AG09319 (cell line): Measurements from ENCODE around the gene MBD3.
"Not testable (repeated sequence)": the region's sequence is repeated elsewhere in the genome, so short reads cannot be mapped to it uniquely, and the experiment has no call there.

Experiments used
- DNase-seq: peaks from one replicate; pipeline ENCODE4 v3.0.0-alpha.2; 2010; ENCODE audit warnings: low read depth; ENCODE audit errors: extremely low read depth
- TF ChIP-seq, protein P1 (sequence below): IDR thresholded peaks from 2 replicates; pipeline ENCODE4 v1.5.1; 2011; ENCODE audit warnings: low read depth, mild to moderate bottlenecking, inconsistent platforms, low read length, moderate library complexity

MBD3 gene

DNA sequence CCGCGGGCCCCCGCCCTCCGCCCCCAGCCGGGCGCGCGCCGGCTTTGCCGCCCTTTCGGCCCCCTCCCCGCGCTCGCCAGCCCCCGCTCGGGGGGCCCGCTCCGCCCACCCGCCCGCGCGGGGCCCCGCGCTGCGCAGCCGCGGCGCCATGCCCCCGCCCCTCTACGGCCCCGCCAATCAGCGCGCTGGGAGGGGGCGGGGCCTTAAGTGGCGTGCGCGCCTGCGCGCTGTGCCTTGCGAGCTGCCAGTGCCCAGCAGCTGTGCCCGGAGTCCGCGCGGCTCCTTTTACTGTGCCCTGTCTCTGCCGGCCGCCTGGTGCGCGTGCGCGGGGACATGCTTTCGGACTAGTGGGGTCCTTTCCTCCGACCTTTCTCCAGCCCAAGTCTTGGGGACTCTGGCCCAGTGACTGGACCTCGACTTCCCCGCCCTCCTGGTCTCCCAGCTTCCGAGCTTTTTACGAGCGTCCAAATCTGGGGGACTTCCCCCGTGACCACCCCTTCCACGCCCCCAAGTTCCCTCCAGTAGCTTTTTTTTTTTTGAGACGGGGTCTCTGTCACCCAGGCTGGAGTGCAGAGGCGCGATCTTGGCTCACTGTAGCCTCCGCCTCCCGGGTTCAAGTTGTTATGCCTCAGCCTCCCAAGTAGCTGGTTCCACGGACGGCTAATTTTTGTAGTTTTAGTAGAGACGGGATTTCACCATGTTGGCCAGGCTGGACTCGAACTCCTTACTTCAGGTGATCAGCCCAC, at the start of gene MBD3:
TSS of gene MBD3 (minus strand) at position 111 of the 746 bp plus-strand sequence. CDS start 234 bp downstream, outside the sequence.
- TF ChIP-seq, protein P1, sequence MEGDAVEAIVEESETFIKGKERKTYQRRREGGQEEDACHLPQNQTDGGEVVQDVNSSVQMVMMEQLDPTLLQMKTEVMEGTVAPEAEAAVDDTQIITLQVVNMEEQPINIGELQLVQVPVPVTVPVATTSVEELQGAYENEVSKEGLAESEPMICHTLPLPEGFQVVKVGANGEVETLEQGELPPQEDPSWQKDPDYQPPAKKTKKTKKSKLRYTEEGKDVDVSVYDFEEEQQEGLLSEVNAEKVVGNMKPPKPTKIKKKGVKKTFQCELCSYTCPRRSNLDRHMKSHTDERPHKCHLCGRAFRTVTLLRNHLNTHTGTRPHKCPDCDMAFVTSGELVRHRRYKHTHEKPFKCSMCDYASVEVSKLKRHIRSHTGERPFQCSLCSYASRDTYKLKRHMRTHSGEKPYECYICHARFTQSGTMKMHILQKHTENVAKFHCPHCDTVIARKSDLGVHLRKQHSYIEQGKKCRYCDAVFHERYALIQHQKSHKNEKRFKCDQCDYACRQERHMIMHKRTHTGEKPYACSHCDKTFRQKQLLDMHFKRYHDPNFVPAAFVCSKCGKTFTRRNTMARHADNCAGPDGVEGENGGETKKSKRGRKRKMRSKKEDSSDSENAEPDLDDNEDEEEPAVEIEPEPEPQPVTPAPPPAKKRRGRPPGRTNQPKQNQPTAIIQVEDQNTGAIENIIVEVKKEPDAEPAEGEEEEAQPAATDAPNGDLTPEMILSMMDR = no peak
- DNase-seq = peak; percentile 86

GRCh38 chr19:1640893-1641448, 48.3 kb upstream of the MBD3 start:
- not testable (repeated sequence) for DNase-seq

DNA sequence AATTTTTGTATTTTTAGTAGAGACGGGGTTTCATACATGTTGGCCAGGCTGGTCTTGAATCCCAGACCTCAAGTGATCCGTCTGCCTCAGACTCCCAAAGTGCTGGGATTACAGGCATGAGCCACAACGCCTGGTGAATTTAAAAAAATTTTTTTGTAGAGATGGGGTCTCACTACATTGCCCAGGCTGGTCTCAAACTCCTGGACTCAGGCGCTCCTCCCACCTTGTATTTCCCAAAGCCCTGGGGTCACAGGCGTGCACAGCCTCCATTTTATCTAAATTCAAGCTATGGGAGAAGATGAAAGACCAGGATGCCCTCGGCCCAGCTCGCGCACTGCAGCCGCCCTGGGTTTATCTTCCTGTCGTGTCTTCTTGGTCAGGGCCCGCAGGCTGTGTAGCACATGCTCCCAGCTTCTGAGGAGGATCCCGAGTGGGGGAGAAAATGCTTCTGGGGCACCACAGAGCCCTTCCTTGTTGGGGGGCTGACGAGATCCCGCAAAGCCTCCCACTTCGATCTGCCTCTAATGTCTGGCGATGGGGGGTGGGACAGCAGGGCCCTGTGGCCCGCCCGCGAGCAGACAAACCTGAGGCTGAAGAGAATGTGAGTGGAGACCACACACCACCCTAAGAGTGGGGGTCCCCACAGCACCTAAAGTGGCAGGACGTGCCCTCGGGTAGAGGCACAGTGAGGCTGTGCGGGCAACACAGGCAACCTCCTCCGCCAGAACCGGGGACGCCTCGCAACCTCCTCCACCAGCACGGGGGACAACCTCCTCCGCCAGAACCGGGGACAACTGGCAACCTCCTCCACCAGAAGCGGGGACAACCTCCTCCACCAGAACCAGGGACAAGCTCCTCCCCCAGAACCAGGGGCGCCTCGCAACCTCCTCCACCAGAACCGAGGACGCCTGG, 43.9 kb upstream of the MBD3 start:
- no peak for DNase-seq
- TF ChIP-seq, protein P1 = no peak

DNA sequence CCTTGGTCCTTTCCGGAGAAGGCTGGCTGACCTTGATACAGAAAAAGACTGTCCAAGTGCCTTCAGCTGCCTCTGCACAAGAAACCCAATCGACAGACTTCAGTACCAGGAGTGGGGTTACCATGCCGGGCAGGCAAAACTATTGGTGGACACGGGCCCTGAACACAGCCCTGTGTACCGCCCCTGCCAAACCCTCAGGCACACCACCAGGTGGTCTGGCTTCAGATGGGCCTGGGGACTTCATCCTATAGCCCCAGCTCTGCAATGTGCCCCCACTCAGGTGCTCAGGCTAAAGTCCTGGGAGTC, 42.2 kb upstream of the MBD3 start:
- no peak for DNase-seq
- TF ChIP-seq, protein P1 = no peak

DNA sequence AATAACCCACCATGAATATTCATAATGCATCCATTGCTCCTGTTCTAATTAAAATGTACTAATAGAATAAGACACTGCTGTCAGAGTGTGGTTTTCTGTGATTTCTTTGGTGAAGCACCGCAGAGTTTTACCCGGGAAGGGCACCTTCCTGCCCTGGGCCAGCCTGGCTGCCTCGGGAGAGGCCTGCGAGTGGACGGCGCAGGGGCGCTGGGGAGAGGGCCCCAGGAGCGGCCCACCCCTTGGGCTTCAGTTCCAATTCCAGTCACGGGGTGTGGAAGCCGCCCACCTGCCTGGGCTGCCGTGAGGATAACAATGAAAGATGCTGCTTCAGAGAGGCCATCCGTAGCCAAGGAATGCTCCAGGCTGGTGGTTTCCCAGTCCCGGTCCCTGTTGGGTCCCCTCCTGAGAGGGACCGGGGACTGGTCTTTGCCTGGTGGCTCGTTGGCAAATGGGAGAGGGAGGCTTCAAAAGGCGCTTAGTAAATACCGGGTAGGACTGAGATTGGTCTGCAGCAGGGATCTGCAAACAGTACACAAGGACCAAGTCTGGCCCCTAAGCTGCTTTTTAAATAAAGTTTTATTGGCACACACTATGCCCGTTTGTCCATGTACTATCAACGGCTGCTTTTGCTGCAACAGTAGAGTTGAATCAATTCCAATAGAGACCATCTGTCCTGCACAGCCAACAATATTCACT, 41.7 kb upstream of the MBD3 start:
- TF ChIP-seq, protein P1 = no peak
- no peak for DNase-seq

DNA sequence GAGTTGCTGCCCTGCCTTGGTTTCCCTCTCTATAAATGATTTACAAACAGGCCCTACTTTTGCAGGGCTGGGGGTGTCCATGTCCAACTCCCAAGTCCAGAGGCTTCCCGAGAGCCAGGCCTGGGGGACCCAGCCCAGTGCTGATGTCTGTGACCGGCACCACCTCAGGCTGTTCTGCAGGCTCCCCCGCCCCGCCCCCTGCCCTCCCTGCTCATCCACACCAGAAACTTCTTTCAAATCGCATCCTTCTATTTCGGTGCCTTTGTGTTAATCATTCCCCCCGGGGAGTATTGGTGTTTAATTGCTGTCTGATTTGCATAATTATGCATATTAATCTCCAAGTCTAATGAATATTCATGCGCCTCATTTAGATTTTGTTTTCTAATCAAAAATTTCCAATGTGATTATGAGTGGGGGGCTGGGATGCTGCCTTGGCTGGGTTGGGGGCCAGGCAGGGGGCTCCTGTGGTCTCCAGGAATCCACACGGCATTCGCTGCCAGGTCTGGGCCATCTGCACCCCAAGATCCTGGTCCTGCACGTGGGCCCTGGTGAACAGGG, 40.7 kb upstream of the MBD3 start:
- TF ChIP-seq, protein P1 = no peak
- no peak for DNase-seq
